T follicular helper cell (primary cell): ENCODE results near the gene ARPC5.

Source experiments
- DNase-seq: peaks from one replicate; pipeline ENCODE4 v3.0.0-alpha.2; 2020; ENCODE audit warnings: low read depth

The ARPC5 gene

DNA sequence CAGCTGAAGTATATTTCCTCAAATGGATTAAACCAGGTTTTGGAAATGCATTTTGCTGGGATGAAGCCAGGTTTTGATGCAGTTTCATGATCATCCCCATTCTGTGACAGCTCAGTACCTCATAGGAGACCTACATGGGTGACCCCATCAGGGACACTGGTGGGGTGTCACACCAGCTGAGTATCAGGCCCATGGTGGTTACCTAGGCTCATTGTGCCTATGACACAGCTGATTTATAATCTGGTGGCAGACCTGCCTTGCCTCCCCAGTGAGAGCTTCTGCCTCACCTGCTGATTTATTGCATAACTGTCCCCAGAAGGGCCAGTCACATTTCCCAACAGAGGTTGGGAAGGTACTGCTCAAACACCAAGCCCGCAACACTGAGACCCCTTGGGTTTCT, 49.1 kb downstream of the ARPC5 start:
- DNase-seq, result no peak

GRCh38 chr1:183585038-183585437, 50.5 kb downstream of the ARPC5 start:
- no peak for DNase-seq

- DNase-seq, result no peak
Observed at GRCh38 chr1:183584147-183584546, 51.4 kb downstream of the ARPC5 start.

DNA sequence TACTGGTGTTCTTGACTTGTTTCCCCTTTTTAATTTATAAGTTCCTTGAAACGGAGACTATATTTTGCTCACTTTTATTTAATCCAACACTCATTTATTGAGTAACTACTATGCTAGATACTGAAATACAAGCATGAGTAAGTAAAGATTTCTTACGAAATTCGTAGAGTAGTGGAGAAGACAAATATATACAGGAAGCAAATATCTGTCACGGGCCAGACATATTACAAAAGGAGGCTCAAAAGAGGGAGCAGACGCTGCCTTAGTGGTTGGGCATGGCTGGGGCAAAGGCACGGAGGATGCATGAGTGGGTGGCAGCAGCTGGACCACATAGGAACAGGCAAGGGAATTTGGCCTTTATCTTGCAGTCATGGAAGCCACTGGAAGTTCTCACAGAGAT, 52.1 kb downstream of the ARPC5 start:
- no peak for DNase-seq

GRCh38 chr1:183582021-183582713, 53.4 kb downstream of the ARPC5 start:
- no peak for DNase-seq

DNA sequence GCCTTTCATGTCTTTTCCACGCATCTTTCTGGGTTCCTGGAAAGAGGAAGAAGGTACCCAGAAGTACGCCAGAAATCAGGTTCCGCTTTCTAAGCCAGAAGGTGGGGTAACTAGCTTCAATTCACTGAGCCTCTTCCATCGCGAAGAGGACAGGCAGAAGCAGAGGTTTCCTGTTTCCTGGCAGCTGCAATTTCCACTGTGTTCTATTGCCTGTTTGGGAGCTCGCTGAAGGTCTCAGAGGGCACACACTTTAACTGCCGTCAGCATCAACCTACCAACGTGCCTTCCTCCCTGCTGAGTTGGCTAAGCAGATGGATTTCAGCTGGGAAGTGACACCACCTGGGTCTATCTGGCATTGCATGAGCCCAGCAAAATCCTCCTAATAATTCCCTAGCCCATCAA, 55.3 kb downstream of the ARPC5 start:
- no peak for DNase-seq

- no peak for DNase-seq
Observed at GRCh38 chr1:183578856-183579255, 56.7 kb downstream of the ARPC5 start.

GRCh38 chr1:183577897-183578465, 57.6 kb downstream of the ARPC5 start:
- DNase-seq, result no peak

GRCh38 chr1:183576537-183576936, 59.0 kb downstream of the ARPC5 start:
- DNase-seq, result no peak

GRCh38 chr1:183575606-183576005, 60.0 kb downstream of the ARPC5 start:
- DNase-seq, result no peak

DNA sequence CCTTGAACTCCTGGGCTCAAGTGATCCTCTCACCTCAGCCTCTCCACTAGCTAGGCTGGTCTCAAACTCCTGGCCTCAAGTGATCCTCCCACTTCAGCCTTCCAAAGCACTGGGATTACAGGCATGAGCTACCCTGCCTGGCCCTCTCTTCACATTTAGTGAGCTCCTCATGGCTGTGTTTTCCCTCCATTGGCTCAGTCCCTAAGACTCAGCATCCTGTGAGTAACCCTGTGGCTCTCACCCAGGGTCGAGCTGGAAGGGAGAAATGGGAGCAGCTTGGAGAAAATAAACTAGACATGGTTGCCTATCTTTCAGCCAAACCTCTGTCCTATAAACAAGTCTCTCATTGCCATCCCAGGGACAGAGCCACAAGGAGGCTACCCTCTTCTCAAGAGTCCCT, 62.9 kb downstream of the ARPC5 start:
- DNase-seq, result no peak

DNA sequence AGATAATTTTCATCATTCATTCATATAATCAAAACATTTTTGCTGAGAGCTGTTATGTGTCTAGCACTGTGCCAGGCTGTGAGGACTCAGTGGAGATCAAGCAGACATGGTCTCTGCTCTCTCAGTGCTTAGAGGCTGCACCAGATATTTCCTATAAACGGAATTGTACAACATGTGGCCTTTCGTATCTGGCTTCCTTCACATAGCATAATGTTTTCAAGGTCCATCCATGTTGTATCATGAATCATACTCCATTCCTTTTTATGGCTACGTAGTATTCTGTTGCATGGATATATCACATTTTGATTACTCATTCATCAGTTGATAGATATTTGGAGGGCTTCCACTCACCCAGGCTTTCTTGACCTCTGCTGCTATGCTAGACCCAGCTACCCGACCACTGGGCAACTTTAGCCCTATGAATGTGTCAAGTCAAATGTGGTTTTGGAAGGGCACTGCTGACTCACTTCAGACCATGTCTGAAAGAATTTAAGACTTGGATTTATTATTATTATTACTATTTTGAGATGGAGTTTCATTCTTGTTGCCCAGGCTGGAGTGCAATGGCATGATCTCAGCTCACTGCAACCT, 63.8 kb downstream of the ARPC5 start:
- DNase-seq, result no peak
